WTC11 (cell line): ENCODE results near the gene CCNF. TPM values are rescaled to one million over a fixed set of nuclear protein-coding genes. Genes with fewer than 3 reads are reported as not detected.

Source experiments
- ATAC-seq: fragments of 200-7000 bp; cut with Tn5 transposase; 2 replicates; pipeline ENCODE4 v1.10.0; 2021; ENCODE audit warnings: mild to moderate bottlenecking, moderate library complexity
- CTCF ChIA-PET: fragments of 300-600 bp; sonication (Branson Sonifier 250); formaldehyde crosslinking; loops from one replicate; lab custom pipeline; 2021; ENCODE audit warnings: antibody characterized with exemption; lab: Charles Lee
- POLR2A ChIA-PET: fragments of 350-600 bp; sonication (Branson Sonifier 250); formaldehyde crosslinking; loops from one replicate; lab custom pipeline; 2021; ENCODE audit warnings: antibody characterized with exemption; lab: Charles Lee
- DNase-seq: peaks from one replicate; pipeline ENCODE4 v3.0.0; 2021; ENCODE audit warnings: low spot score
- H3K27ac Mint-ChIP-seq: 2 replicates; pipeline ENCODE4 v1.8.0; 2021; ENCODE audit warnings: mixed read lengths
- H3K27me3 Mint-ChIP-seq: 2 replicates; pipeline ENCODE4 v1.8.0; 2021; ENCODE audit warnings: low read depth, mild to moderate bottlenecking, moderate library complexity, mixed read lengths
- H3K36me3 Mint-ChIP-seq: 2 replicates; pipeline ENCODE4 v1.8.0; 2021; ENCODE audit warnings: mixed read lengths
- H3K4me1 Mint-ChIP-seq: 2 replicates; pipeline ENCODE4 v1.8.0; 2022; ENCODE audit warnings: mixed read lengths
- H3K4me3 Mint-ChIP-seq: 2 replicates; pipeline ENCODE4 v1.8.0; 2021; ENCODE audit warnings: mild to moderate bottlenecking, moderate library complexity, mixed read lengths
- H3K9me3 Mint-ChIP-seq: 2 replicates; pipeline ENCODE4 v1.8.0; 2021; ENCODE audit warnings: mixed read lengths
- ATF1 ChIP-seq: sonication (generic); formaldehyde crosslinking; IDR thresholded peaks from 2 replicates; pipeline ENCODE4 v1.8.1; 2023; ENCODE audit warnings: mild to moderate bottlenecking, moderate library complexity, missing genetic modification reagents
- ATF3 ChIP-seq: sonication (generic); formaldehyde crosslinking; conservative IDR thresholded peaks from 2 replicates; pipeline ENCODE4 v1.8.1; 2022; ENCODE audit warnings: mild to moderate bottlenecking, missing genetic modification reagents
- ATF6 ChIP-seq: sonication (generic); formaldehyde crosslinking; IDR thresholded peaks from 2 replicates; pipeline ENCODE4 v1.8.1; 2023; ENCODE audit warnings: mild to moderate bottlenecking, missing genetic modification reagents
- CREM ChIP-seq: sonication (generic); formaldehyde crosslinking; IDR thresholded peaks from 2 replicates; pipeline ENCODE4 v1.8.1; 2022; ENCODE audit warnings: mild to moderate bottlenecking, missing genetic modification reagents, moderate library complexity
- E2F4 ChIP-seq: sonication (generic); formaldehyde crosslinking; IDR thresholded peaks from 2 replicates; pipeline ENCODE4 v1.8.1; 2022; ENCODE audit warnings: low read depth, mild to moderate bottlenecking, moderate library complexity, missing genetic modification reagents, borderline replicate concordance
- GABPB1 ChIP-seq: sonication (generic); formaldehyde crosslinking; IDR thresholded peaks from 2 replicates; pipeline ENCODE4 v1.8.1; 2023; ENCODE audit warnings: mild to moderate bottlenecking, missing genetic modification reagents
- IRF1 ChIP-seq: sonication (generic); formaldehyde crosslinking; IDR thresholded peaks from 2 replicates; pipeline ENCODE4 v1.8.0; 2023; ENCODE audit warnings: missing genetic modification reagents
- NR2C2 ChIP-seq: sonication (generic); formaldehyde crosslinking; IDR thresholded peaks from 2 replicates; pipeline ENCODE4 v1.8.0; 2022; ENCODE audit warnings: mild to moderate bottlenecking, missing genetic modification reagents
- NR3C1 ChIP-seq: sonication (generic); formaldehyde crosslinking; conservative IDR thresholded peaks from 2 replicates; pipeline ENCODE4 v1.8.1; 2023; ENCODE audit warnings: low read depth, mild to moderate bottlenecking, missing genetic modification reagents
- OVOL2 ChIP-seq: fragments of 250-450 bp; sonication (Bioruptor Pico); IDR thresholded peaks from 2 replicates; pipeline ENCODE4 v1.9.0; 2021; ENCODE audit warnings: mild to moderate bottlenecking, borderline replicate concordance
- PRDM15 ChIP-seq: sonication (generic); formaldehyde crosslinking; IDR thresholded peaks from 2 replicates; pipeline ENCODE4 v1.8.0; 2022; ENCODE audit warnings: missing genetic modification reagents
- ZBTB21 ChIP-seq: sonication (generic); formaldehyde crosslinking; IDR thresholded peaks from 2 replicates; pipeline ENCODE4 v1.8.1; 2023; ENCODE audit warnings: mild to moderate bottlenecking, missing genetic modification reagents, borderline replicate concordance
- ZNF317 ChIP-seq: sonication (generic); formaldehyde crosslinking; IDR thresholded peaks from 2 replicates; pipeline ENCODE4 v1.8.1; 2023; ENCODE audit warnings: low read depth, mild to moderate bottlenecking, moderate library complexity, missing genetic modification reagents, borderline replicate concordance
- ZNF423 ChIP-seq: fragments of 250-450 bp; sonication (Bioruptor Pico); IDR thresholded peaks from 2 replicates; pipeline ENCODE4 v2.1.2; 2022; ENCODE audit warnings: mild to moderate bottlenecking, moderate library complexity
- ZNF532 ChIP-seq: fragments of 250-450 bp; sonication (Bioruptor Pico); IDR thresholded peaks from 2 replicates; pipeline ENCODE4 v1.9.0; 2021; ENCODE audit warnings: mild to moderate bottlenecking, borderline replicate concordance
- total RNA-seq: library from RNA; stranded (reverse); gene quantifications from 3 replicates; pipeline ENCODE4 v1.2.3, GENCODE V29; 2021

The CCNF gene
- total RNA-seq, 1 experiment from 2014 or later: 65.7 TPM

GRCh38 chr16:2398520-2398919, 30.7 kb upstream of the CCNF start:
- Mint-ChIP-seq H3K4me1 (no peaks in the 10 kb centered on the region), H3K27me3 (no peaks in the 10 kb centered on the region; the same call in 1 of the 2 replicates), H3K27ac (no peak overlapping the region), H3K36me3 (no peaks in the 10 kb centered on the region), H3K9me3 (0 out of 2 replicates have a peak, but pooled peaks cover 7% of the 10 kb centered on the region), H3K4me3 (no peak overlapping the region)
- ATAC-seq (no peak), DNase-seq (no peak)
- CTCF ChIA-PET: interaction anchor here (1.5 kb wide), 1 partner anchor 11 kb away, joined by 7 read pairs; no protein-coding TSS in a partner anchor
- POLR2A ChIA-PET: no interaction called here
- TF ChIP-seq NR3C1 (CRISPR knock-in tag): no peak
- no peak for TF ChIP-seq ATF3 (CRISPR knock-in tag)
- no peak for TF ChIP-seq GABPB1 (CRISPR knock-in tag)
- TF ChIP-seq ZNF317 (CRISPR knock-in tag): no peak
- no peak for TF ChIP-seq ATF6
- TF ChIP-seq ZNF423 (CRISPR knock-in tag): no peak
- TF ChIP-seq CREM (CRISPR knock-in tag): no peak
- TF ChIP-seq PRDM15: no peak
- TF ChIP-seq, all 79 proteins: peak for 0

GRCh38 chr16:2404099-2404498, 25.1 kb upstream of the CCNF start:
- 0 out of 2 replicates have a peak, but pooled peaks cover under 1% of the 10 kb centered on the region for H3K9me3 Mint-ChIP-seq
- H3K4me3 Mint-ChIP-seq: no peak overlapping the region
- CTCF ChIA-PET: no interaction called here
- no peak for DNase-seq
- no peak overlapping the region for H3K27ac Mint-ChIP-seq
- H3K36me3 Mint-ChIP-seq: no peaks in the 10 kb centered on the region
- no peak for ATAC-seq
- peaks cover 3% of the 10 kb centered on the region; the same call in 1 of the 2 replicates for H3K27me3 Mint-ChIP-seq
- no peaks in the 10 kb centered on the region for H3K4me1 Mint-ChIP-seq
- no peak for TF ChIP-seq ZBTB21 (CRISPR knock-in tag)
- no peak for TF ChIP-seq NR2C2
- TF ChIP-seq OVOL2 (CRISPR knock-in tag): no peak
- TF ChIP-seq E2F4 (CRISPR knock-in tag): no peak
- no peak for TF ChIP-seq ATF1
- no peak for TF ChIP-seq ZNF532 (CRISPR knock-in tag)
- no peak for TF ChIP-seq IRF1 (CRISPR knock-in tag)
- TF ChIP-seq, all 79 proteins: peak for 0
- POLR2A ChIA-PET: interaction anchor here (0.5 to 0.7 kb wide), 2 partner anchors 22 to 345 kb away, joined by 3 to 4 read pairs; no protein-coding TSS in a partner anchor
